Measurements from ENCODE around the gene ADGRA1.

DNA sequence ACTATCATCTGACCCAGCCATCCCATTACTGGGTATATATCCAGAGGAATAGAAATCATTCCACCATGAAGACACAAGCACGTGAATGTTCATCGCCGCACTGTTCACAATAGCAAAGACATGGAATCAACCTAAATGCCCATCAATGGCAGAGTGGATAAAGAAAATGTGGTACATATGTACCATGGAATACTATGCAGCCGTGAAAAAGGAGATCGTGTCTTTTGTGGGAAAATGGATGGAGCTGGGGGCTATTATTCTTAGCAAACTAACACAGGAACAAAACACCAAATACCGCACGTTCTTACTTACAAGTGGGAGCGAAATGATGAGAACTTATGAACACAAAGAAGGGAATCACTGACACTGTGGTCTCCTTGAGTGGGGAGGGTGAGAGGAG, 62.5 kb downstream of the ADGRA1 start:
- TF ChIP-seq, protein P1, sequence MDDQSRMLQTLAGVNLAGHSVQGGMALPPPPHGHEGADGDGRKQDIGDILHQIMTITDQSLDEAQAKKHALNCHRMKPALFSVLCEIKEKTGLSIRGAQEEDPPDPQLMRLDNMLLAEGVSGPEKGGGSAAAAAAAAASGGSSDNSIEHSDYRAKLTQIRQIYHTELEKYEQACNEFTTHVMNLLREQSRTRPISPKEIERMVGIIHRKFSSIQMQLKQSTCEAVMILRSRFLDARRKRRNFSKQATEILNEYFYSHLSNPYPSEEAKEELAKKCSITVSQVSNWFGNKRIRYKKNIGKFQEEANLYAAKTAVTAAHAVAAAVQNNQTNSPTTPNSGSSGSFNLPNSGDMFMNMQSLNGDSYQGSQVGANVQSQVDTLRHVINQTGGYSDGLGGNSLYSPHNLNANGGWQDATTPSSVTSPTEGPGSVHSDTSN (CRISPR knock-in tag; IDR thresholded peaks at IDR 0.05), result no peak
- TF ChIP-seq, protein P2, sequence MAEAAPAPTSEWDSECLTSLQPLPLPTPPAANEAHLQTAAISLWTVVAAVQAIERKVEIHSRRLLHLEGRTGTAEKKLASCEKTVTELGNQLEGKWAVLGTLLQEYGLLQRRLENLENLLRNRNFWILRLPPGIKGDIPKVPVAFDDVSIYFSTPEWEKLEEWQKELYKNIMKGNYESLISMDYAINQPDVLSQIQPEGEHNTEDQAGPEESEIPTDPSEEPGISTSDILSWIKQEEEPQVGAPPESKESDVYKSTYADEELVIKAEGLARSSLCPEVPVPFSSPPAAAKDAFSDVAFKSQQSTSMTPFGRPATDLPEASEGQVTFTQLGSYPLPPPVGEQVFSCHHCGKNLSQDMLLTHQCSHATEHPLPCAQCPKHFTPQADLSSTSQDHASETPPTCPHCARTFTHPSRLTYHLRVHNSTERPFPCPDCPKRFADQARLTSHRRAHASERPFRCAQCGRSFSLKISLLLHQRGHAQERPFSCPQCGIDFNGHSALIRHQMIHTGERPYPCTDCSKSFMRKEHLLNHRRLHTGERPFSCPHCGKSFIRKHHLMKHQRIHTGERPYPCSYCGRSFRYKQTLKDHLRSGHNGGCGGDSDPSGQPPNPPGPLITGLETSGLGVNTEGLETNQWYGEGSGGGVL (tag by site-specific recombination; IDR thresholded peaks at IDR 0.05), result no peak
- TF ChIP-seq, protein P3, sequence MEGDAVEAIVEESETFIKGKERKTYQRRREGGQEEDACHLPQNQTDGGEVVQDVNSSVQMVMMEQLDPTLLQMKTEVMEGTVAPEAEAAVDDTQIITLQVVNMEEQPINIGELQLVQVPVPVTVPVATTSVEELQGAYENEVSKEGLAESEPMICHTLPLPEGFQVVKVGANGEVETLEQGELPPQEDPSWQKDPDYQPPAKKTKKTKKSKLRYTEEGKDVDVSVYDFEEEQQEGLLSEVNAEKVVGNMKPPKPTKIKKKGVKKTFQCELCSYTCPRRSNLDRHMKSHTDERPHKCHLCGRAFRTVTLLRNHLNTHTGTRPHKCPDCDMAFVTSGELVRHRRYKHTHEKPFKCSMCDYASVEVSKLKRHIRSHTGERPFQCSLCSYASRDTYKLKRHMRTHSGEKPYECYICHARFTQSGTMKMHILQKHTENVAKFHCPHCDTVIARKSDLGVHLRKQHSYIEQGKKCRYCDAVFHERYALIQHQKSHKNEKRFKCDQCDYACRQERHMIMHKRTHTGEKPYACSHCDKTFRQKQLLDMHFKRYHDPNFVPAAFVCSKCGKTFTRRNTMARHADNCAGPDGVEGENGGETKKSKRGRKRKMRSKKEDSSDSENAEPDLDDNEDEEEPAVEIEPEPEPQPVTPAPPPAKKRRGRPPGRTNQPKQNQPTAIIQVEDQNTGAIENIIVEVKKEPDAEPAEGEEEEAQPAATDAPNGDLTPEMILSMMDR (tag by site-specific recombination; IDR thresholded peaks at IDR 0.05), result no peak
- TF ChIP-seq REPIN1 (tag by site-specific recombination; IDR thresholded peaks at IDR 0.05; ENCODE audit: low read depth) (no peak), ZNF747 (tag by site-specific recombination; IDR thresholded peaks at IDR 0.05) (no peak), ZNF426 (tag by site-specific recombination; IDR thresholded peaks at IDR 0.05) (no peak), ZEB2 (tag by site-specific recombination; IDR thresholded peaks at IDR 0.05) (no peak), ZFP41 (tag by site-specific recombination; IDR thresholded peaks at IDR 0.05; ENCODE audit: borderline replicate concordance) (no peak), GLI4 (tag by site-specific recombination; IDR thresholded peaks at IDR 0.05) (no peak), ZNF777 (tag by site-specific recombination; IDR thresholded peaks at IDR 0.05; ENCODE audit: borderline replicate concordance) (no peak), ZNF423 (tag by site-specific recombination; IDR thresholded peaks at IDR 0.05) (no peak), YY2 (tag by site-specific recombination; IDR thresholded peaks at IDR 0.05) (no peak)
- TF ChIP-seq, protein P4, sequence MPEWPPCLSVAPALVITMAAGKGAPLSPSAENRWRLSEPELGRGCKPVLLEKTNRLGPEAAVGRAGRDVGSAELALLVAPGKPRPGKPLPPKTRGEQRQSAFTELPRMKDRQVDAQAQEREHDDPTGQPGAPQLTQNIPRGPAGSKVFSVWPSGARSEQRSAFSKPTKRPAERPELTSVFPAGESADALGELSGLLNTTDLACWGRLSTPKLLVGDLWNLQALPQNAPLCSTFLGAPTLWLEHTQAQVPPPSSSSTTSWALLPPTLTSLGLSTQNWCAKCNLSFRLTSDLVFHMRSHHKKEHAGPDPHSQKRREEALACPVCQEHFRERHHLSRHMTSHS (tag by site-specific recombination; IDR thresholded peaks at IDR 0.05), result no peak
- TF ChIP-seq, protein P5, sequence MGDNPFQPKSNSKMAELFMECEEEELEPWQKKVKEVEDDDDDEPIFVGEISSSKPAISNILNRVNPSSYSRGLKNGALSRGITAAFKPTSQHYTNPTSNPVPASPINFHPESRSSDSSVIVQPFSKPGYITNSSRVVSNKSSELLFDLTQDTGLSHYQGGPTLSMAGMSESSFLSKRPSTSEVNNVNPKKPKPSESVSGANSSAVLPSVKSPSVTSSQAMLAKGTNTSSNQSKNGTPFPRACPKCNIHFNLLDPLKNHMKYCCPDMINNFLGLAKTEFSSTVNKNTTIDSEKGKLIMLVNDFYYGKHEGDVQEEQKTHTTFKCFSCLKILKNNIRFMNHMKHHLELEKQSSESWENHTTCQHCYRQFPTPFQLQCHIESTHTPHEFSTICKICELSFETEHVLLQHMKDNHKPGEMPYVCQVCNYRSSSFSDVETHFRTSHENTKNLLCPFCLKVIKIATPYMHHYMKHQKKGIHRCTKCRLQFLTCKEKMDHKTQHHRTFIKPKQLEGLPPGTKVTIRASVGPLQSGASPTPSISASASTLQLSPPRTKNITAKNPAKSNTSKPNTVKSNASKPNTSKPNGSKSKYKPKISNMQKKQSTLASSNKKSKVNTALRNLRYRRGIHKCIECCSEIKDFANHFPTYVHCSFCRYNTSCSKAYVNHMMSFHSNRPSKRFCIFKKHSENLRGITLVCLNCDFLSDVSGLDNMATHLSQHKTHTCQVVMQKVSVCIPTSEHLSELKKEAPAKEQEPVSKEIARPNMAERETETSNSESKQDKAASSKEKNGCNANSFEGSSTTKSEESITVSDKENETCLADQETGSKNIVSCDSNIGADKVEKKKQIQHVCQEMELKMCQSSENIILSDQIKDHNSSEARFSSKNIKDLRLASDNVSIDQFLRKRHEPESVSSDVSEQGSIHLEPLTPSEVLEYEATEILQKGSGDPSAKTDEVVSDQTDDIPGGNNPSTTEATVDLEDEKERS (tag by site-specific recombination; IDR thresholded peaks at IDR 0.05), result no peak
